ENCODE measurements around the gene ARL5B. TPM values are rescaled to one million over a fixed set of nuclear protein-coding genes. Genes with fewer than 3 reads are reported as not detected.

The ARL5B gene
- polyA plus RNA-seq, 1 donor (not counting 4 experiments of a cell fraction or from before 2014, with no cell fraction given): 10.4 TPM

DNA sequence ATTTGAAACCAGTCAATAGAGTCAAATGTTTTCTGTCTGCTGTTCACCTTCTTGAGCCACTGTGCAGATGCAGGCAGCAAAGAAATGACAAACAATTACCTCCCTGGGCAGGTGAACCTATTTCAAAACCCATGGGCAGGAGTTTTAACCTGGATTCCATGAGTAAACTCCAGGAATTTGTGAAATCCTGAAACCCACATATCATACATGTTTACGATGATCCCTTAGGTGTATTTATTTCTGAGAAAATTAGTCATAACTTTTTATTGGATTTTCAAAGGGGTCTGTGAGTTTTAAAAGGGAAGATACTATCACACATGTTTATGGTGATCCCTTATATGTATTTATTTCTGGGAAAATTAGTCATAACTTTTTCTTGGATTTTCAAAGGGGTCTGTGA, 59.8 kb downstream of the ARL5B start:
- H3K4me2 ChIP-seq (ENCODE audit: control insufficient read depth, extremely low read depth, insufficient read depth, low read depth, low read length): no peak overlapping the region
- H3K79me2 ChIP-seq (ENCODE audit: control insufficient read depth, insufficient read depth, low read length): no peaks in the 10 kb centered on the region
- no peaks in the 10 kb centered on the region for H3K4me1 ChIP-seq (ENCODE audit: control insufficient read depth, extremely low read depth, insufficient read depth, low read length)
- H3K27me3 ChIP-seq (ENCODE audit: control insufficient read depth, extremely low read depth, insufficient read depth, low read length): no peaks in the 10 kb centered on the region
- no peaks in the 10 kb centered on the region for H4K20me1 ChIP-seq (ENCODE audit: control insufficient read depth, extremely low read depth, insufficient read depth, low read length)
- H3K9me3 ChIP-seq (ENCODE audit: control insufficient read depth, low read depth, low read length): no peaks in the 10 kb centered on the region
- no peak overlapping the region for H3K9ac ChIP-seq (ENCODE audit: control insufficient read depth, extremely low read depth, insufficient read depth, low read length)
- H3K36me3 ChIP-seq (ENCODE audit: control insufficient read depth in 2 of 2, extremely low read depth in 1 of 2, insufficient read depth in 2 of 2, low read length in 2 of 2): no peaks in the 10 kb centered on the region
- DNase-seq (ENCODE audit: low read depth, low spot score) (no peak), FAIRE-seq (no peak)
- H2AFZ ChIP-seq (ENCODE audit: control insufficient read depth, low read length): no peak overlapping the region
- no peak overlapping the region for H3K27ac ChIP-seq (ENCODE audit: control insufficient read depth, insufficient read depth, low read length)
- no peak for TF ChIP-seq EZH2 (IDR thresholded peaks at IDR 0.05; ENCODE audit: low read length)
- TF ChIP-seq, protein P1, sequence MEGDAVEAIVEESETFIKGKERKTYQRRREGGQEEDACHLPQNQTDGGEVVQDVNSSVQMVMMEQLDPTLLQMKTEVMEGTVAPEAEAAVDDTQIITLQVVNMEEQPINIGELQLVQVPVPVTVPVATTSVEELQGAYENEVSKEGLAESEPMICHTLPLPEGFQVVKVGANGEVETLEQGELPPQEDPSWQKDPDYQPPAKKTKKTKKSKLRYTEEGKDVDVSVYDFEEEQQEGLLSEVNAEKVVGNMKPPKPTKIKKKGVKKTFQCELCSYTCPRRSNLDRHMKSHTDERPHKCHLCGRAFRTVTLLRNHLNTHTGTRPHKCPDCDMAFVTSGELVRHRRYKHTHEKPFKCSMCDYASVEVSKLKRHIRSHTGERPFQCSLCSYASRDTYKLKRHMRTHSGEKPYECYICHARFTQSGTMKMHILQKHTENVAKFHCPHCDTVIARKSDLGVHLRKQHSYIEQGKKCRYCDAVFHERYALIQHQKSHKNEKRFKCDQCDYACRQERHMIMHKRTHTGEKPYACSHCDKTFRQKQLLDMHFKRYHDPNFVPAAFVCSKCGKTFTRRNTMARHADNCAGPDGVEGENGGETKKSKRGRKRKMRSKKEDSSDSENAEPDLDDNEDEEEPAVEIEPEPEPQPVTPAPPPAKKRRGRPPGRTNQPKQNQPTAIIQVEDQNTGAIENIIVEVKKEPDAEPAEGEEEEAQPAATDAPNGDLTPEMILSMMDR (optimal IDR thresholded peaks at IDR 0.05 in 1 of 3, IDR thresholded peaks at IDR 0.05 in 1 of 3, conservative IDR thresholded peaks at IDR 0.05 in 1 of 3; ENCODE audit: extremely low read depth in 1 of 3, insufficient read depth in 2 of 3, low read length in 3 of 3): no peak
- H3K9me1 ChIP-seq (ENCODE audit: control insufficient read depth, extremely low read depth, insufficient read depth, low read length): no peaks in the 10 kb centered on the region
- dilution Hi-C loops (cut with MboI; ENCODE audit: extremely low pct_ligation_motif_present, low sequenced_read_pairs): no loop called here
- H3K4me3 ChIP-seq (ENCODE audit: control insufficient read depth in 2 of 3, extremely low read depth in 1 of 3, insufficient read depth in 2 of 3, low read depth in 1 of 3, low read length in 3 of 3): no peak overlapping the region

DNA sequence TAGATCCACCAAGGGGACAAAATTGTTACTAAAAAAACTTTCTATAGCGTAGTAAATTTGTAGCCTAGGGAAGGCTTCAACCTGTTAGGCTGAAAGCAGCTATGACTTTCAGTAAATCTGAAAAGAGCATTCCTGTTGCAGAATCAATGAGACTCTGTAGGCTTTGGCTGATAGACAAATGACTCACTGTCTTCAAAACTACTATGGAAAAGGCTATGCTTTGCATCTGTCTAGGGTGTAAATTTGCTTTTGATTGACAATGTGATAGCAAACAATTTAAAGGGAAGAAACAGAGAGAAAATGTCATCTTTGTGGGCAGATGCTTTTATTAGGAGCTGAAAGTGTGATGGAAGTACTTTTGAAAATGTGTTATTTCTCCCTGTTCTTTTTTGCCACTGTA, 60.6 kb downstream of the ARL5B start:
- no peak for TF ChIP-seq EZH2 (IDR thresholded peaks at IDR 0.05; ENCODE audit: low read length)
- TF ChIP-seq, protein P1 (optimal IDR thresholded peaks at IDR 0.05 in 1 of 3, IDR thresholded peaks at IDR 0.05 in 1 of 3, conservative IDR thresholded peaks at IDR 0.05 in 1 of 3; ENCODE audit: extremely low read depth in 1 of 3, insufficient read depth in 2 of 3, low read length in 3 of 3): no peak
- Histone ChIP-seq H3K4me2 (ENCODE audit: control insufficient read depth, extremely low read depth, insufficient read depth, low read depth, low read length) (no peak overlapping the region), H3K36me3 (ENCODE audit: control insufficient read depth in 2 of 2, extremely low read depth in 1 of 2, insufficient read depth in 2 of 2, low read length in 2 of 2) (no peaks in the 10 kb centered on the region), H3K9me1 (ENCODE audit: control insufficient read depth, extremely low read depth, insufficient read depth, low read length) (no peaks in the 10 kb centered on the region), H2AFZ (ENCODE audit: control insufficient read depth, low read length) (no peak overlapping the region), H3K4me1 (ENCODE audit: control insufficient read depth, extremely low read depth, insufficient read depth, low read length) (no peaks in the 10 kb centered on the region), H3K27ac (ENCODE audit: control insufficient read depth, insufficient read depth, low read length) (no peak overlapping the region), H4K20me1 (ENCODE audit: control insufficient read depth, extremely low read depth, insufficient read depth, low read length) (no peaks in the 10 kb centered on the region), H3K9ac (ENCODE audit: control insufficient read depth, extremely low read depth, insufficient read depth, low read length) (no peak overlapping the region), H3K79me2 (ENCODE audit: control insufficient read depth, insufficient read depth, low read length) (no peaks in the 10 kb centered on the region), H3K4me3 (ENCODE audit: control insufficient read depth in 2 of 3, extremely low read depth in 1 of 3, insufficient read depth in 2 of 3, low read depth in 1 of 3, low read length in 3 of 3) (no peak overlapping the region), H3K9me3 (ENCODE audit: control insufficient read depth, low read depth, low read length) (no peaks in the 10 kb centered on the region), H3K27me3 (ENCODE audit: control insufficient read depth, extremely low read depth, insufficient read depth, low read length) (no peaks in the 10 kb centered on the region)
- no peak for FAIRE-seq
- dilution Hi-C loops (cut with MboI; ENCODE audit: extremely low pct_ligation_motif_present, low sequenced_read_pairs): no loop called here
- no peak for DNase-seq (ENCODE audit: low read depth, low spot score)
